ENCODE data around the gene KCNA10.

- TF ChIP-seq CTCF (conservative IDR thresholded peaks at IDR 0.05 in 1 of 2, IDR thresholded peaks at IDR 0.05 in 1 of 2; ENCODE audit: low read depth in 1 of 2, low read length in 2 of 2) = no peak
- TF ChIP-seq EZH2 (IDR thresholded peaks at IDR 0.05; ENCODE audit: low read length, missing control alignments) = no peak
Observed at GRCh38 chr1:110489973-110490542, 28.9 kb downstream of the KCNA10 start.
